T-helper 1 cell (primary cell): ENCODE results near the gene C19orf67.

ENCODE experiments used
- DNase-seq, 5 donors: peaks; one replicate each; pipeline ENCODE4 v3.0.0-alpha.2; 2012 to 2020

C19orf67 gene

GRCh38 chr19:14107581-14108461 lies 22.2 kb upstream of the C19orf67 start:
- no peak for DNase-seq

GRCh38 chr19:14106840-14107239 lies 21.3 kb upstream of the C19orf67 start:
- DNase-seq: no peak

- no peak for DNase-seq
These were observed 20.1 kb upstream of the C19orf67 start for GRCh38 chr19:14105680-14106079.

- no peak for DNase-seq
These were observed 17.7 kb upstream of the C19orf67 start for GRCh38 chr19:14103310-14103709.

GRCh38 chr19:14102756-14103155 lies 17.2 kb upstream of the C19orf67 start:
- DNase-seq: no peak

GRCh38 chr19:14102102-14102696 lies 16.6 kb upstream of the C19orf67 start:
- no peak for DNase-seq

GRCh38 chr19:14101003-14101545 lies 15.5 kb upstream of the C19orf67 start:
- DNase-seq: no peak

- no peak for DNase-seq
These were observed 12.1 kb upstream of the C19orf67 start for GRCh38 chr19:14097532-14098151.

- no peak for DNase-seq
These were observed 10.8 kb upstream of the C19orf67 start for GRCh38 chr19:14096272-14096992.

GRCh38 chr19:14094854-14095253 lies 9.3 kb upstream of the C19orf67 start:
- DNase-seq: no peak

GRCh38 chr19:14093117-14093823 lies 7.7 kb upstream of the C19orf67 start:
- no peak for DNase-seq

GRCh38 chr19:14091813-14092462 lies 6.4 kb upstream of the C19orf67 start:
- peak in 2 of 5 donors; percentile 19 to 32 for DNase-seq

- peak in 4 of 5 donors; percentile 21 to 55 (median 47) for DNase-seq
These were observed 5.7 kb upstream of the C19orf67 start for GRCh38 chr19:14091081-14091812.

- DNase-seq: peak; percentile 79 to 86 (median 83)
These were observed 5.0 kb upstream of the C19orf67 start, which contains the start of gene SAMD1 for GRCh38 chr19:14090509-14091080. SAMD1 (minus strand) TSS chr19:14090751.

- peak in 4 of 5 donors; percentile 23 to 59 (median 48) for DNase-seq
These were observed 4.3 kb upstream of the C19orf67 start for GRCh38 chr19:14089662-14090508.

- DNase-seq: peak in 1 of 5 donors; percentile 17
These were observed 3.8 kb upstream of the C19orf67 start for GRCh38 chr19:14089412-14089661.

GRCh38 chr19:14088634-14089411 lies 3.2 kb upstream of the C19orf67 start:
- DNase-seq: no peak

- DNase-seq: no peak
These were observed 515 bp upstream of the C19orf67 start for GRCh38 chr19:14086098-14086497.

- DNase-seq: no peak
These were observed 3.0 kb downstream of the C19orf67 start for GRCh38 chr19:14082675-14082960.
